ENCODE measurements around the gene MAPK8IP1.

Gene MAPK8IP1

DNA sequence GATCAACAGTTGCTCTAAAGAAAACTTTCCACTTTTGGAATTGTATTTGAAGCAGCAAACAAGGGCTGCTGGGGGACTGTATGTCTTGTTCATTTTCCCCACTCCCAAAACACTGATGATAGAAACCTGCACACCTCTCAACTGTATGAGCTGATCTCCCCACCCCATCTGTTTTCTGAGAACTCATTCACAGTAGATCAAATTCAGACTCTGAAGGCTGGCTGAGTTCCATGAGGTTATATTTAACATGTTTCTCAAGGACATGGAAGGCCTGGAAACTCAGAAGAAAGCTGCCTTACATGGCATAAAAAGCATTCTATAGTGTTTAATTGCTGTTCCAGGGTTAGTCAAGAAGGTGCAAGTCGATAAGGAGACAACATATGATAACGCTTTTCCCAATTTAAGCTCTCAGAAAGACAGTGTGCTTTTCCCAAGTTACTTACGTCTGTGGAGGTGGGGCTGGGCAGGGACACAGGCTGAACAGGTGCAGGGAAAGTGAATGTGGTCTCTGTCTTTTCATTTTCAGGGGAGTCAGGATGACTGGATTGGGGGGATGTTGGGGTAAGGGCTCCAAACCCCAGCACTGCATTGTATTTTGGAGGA is 60.0 kb downstream of the MAPK8IP1 start:
- CTCF ChIA-PET = no interaction called here
- H3K27ac ChIP-seq = no peak overlapping the region
- no peak for DNase-seq (ENCODE audit: low spot score)
- POLR2A ChIA-PET (ENCODE audit: low non-redundant PET) = no interaction called here
- TF ChIP-seq, protein P1, sequence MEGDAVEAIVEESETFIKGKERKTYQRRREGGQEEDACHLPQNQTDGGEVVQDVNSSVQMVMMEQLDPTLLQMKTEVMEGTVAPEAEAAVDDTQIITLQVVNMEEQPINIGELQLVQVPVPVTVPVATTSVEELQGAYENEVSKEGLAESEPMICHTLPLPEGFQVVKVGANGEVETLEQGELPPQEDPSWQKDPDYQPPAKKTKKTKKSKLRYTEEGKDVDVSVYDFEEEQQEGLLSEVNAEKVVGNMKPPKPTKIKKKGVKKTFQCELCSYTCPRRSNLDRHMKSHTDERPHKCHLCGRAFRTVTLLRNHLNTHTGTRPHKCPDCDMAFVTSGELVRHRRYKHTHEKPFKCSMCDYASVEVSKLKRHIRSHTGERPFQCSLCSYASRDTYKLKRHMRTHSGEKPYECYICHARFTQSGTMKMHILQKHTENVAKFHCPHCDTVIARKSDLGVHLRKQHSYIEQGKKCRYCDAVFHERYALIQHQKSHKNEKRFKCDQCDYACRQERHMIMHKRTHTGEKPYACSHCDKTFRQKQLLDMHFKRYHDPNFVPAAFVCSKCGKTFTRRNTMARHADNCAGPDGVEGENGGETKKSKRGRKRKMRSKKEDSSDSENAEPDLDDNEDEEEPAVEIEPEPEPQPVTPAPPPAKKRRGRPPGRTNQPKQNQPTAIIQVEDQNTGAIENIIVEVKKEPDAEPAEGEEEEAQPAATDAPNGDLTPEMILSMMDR (conservative IDR thresholded peaks at IDR 0.05; ENCODE audit: low read depth) = no peak

GRCh38 chr11:45947885-45948284 is 62.4 kb downstream of the MAPK8IP1 start:
- POLR2A ChIA-PET (ENCODE audit: low non-redundant PET) = no interaction called here
- TF ChIP-seq, protein P1 (conservative IDR thresholded peaks at IDR 0.05; ENCODE audit: low read depth) = no peak
- no peak for DNase-seq (ENCODE audit: low spot score)
- CTCF ChIA-PET = interaction anchor here (0.7 to 1.6 kb wide), 3 partner anchors 17 to 293 kb away, joined by 3 to 7 read pairs (median 3); no protein-coding TSS in a partner anchor
- H3K27ac ChIP-seq = no peak overlapping the region

DNA sequence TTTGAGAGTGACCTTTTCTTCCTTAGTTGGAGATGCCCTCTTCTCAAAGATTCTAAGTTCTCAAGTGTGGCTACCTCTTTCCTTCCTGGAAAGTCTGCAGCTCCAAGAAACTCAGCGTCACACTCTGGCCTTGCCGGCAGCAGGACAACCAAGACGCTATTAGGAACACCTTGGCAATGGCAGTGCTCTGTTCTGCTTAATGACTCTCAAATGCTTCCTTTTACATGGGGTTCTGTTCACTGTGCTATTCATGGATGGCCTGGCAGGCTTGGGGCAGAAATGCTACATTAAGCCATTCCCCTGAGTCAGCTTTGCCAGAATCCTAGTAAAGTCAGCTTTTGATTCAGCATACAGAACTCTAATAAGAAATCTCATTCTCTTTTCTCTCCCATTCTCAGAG is 62.9 kb downstream of the MAPK8IP1 start:
- CTCF ChIA-PET = interaction anchor here (0.6 to 1.6 kb wide), 4 partner anchors 17 to 293 kb away, joined by 3 to 7 read pairs (median 4); no protein-coding TSS in a partner anchor
- POLR2A ChIA-PET (ENCODE audit: low non-redundant PET) = no interaction called here
- no peak for DNase-seq (ENCODE audit: low spot score)
- no peak overlapping the region for H3K27ac ChIP-seq
- TF ChIP-seq, protein P1 (conservative IDR thresholded peaks at IDR 0.05; ENCODE audit: low read depth) = no peak

DNA sequence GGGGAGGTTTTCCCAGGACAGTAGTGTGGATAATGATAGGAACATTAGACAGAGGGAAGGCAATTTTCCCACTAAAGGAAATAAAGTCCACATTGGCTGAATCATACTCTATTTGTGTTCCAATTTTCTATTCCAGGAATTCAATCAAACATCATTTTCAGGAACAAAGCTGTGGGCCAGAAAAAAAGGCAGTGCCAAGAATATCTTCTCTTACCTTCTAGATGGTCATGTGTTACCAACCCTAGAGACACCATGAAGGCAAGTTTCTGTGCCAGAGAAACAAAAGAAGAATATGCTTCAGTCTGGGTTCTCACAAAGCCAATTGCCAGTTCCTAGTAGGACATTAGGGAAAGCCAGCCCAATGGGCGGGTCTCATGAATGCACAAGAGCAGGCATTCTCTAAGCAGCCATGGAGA is 64.5 kb downstream of the MAPK8IP1 start:
- TF ChIP-seq, protein P1 (conservative IDR thresholded peaks at IDR 0.05; ENCODE audit: low read depth) = no peak
- DNase-seq (ENCODE audit: low spot score) = no peak
- CTCF ChIA-PET = no interaction called here
- H3K27ac ChIP-seq = no peak overlapping the region
- POLR2A ChIA-PET (ENCODE audit: low non-redundant PET) = no interaction called here

Data from RWPE1 (cell line).